ENCODE data around the gene IGFBP6. TPM values are rescaled to one million over a fixed set of nuclear protein-coding genes. Genes with fewer than 3 reads are reported as not detected.

IGFBP6 gene
- total RNA-seq, 1 donor from 2014 or later, result 20.8 TPM

GRCh38 chr12:53115891-53116648 lies 18.6 kb downstream of the IGFBP6 start:
- Histone ChIP-seq H3K9me3 (ENCODE audit: insufficient read depth, low read depth, low read length) (no peaks in the 10 kb centered on the region), H3K27me3 (ENCODE audit: insufficient read depth, low read length) (no peaks in the 10 kb centered on the region), H3K4me2 (ENCODE audit: low read length) (no peak overlapping the region), H3K36me3 (ENCODE audit: insufficient read depth, low read length) (no peaks in the 10 kb centered on the region), H4K20me1 (ENCODE audit: insufficient read depth, low read length) (no peaks in the 10 kb centered on the region), H3K27ac (ENCODE audit: low read depth, low read length) (no peak overlapping the region), H3K9ac (ENCODE audit: low read length) (no peak overlapping the region), H3K79me2 (ENCODE audit: insufficient read depth, low read length) (no peaks in the 10 kb centered on the region), H2AFZ (ENCODE audit: low read depth, low read length) (no peak overlapping the region), H3K4me3 (ENCODE audit: insufficient read depth, low read depth, low read length) (no peak overlapping the region), H3K4me1 (ENCODE audit: insufficient read depth, low read length) (no peaks in the 10 kb centered on the region)
- no peaks in the 10 kb centered on the region for H3K4me1 Mint-ChIP-seq (ENCODE audit: low read depth, unreplicated experiment)
- H3K9me3 Mint-ChIP-seq (ENCODE audit: unreplicated experiment), result no peaks in the 10 kb centered on the region
- no peak for TF ChIP-seq EZH2 (IDR thresholded peaks at IDR 0.05; ENCODE audit: insufficient read depth, low read length)
- DNase-seq (ENCODE audit: low read depth) (no peak), FAIRE-seq (no peak)
- H3K27me3 Mint-ChIP-seq (ENCODE audit: low read depth, unreplicated experiment), result peaks cover 19% of the 10 kb centered on the region
- H3K4me3 Mint-ChIP-seq (ENCODE audit: unreplicated experiment), result no peak overlapping the region
- H3K27ac Mint-ChIP-seq (ENCODE audit: unreplicated experiment), result no peak overlapping the region
- peaks cover 2% of the 10 kb centered on the region for H3K36me3 Mint-ChIP-seq (ENCODE audit: low read depth, unreplicated experiment)

GRCh38 chr12:53118751-53119300 lies 21.4 kb downstream of the IGFBP6 start:
- no peaks in the 10 kb centered on the region for H4K20me1 ChIP-seq (ENCODE audit: insufficient read depth, low read length)
- H3K4me3 Mint-ChIP-seq (ENCODE audit: unreplicated experiment), result no peak overlapping the region
- peaks cover 4% of the 10 kb centered on the region for H3K4me1 Mint-ChIP-seq (ENCODE audit: low read depth, unreplicated experiment)
- peaks cover 18% of the 10 kb centered on the region for H3K27me3 Mint-ChIP-seq (ENCODE audit: low read depth, unreplicated experiment)
- H3K27ac ChIP-seq (ENCODE audit: low read depth, low read length), result no peak overlapping the region
- no peak overlapping the region for H3K27ac Mint-ChIP-seq (ENCODE audit: unreplicated experiment)
- H3K4me2 ChIP-seq (ENCODE audit: low read length), result no peak overlapping the region
- DNase-seq (ENCODE audit: low read depth), result no peak
- no peaks in the 10 kb centered on the region for H3K79me2 ChIP-seq (ENCODE audit: insufficient read depth, low read length)
- TF ChIP-seq EZH2 (IDR thresholded peaks at IDR 0.05; ENCODE audit: insufficient read depth, low read length) (no peak), CTCF (IDR thresholded peaks at IDR 0.05; ENCODE audit: insufficient read depth, low read depth, low read length) (no peak)
- no peak for FAIRE-seq
- H3K36me3 ChIP-seq (ENCODE audit: insufficient read depth, low read length), result no peaks in the 10 kb centered on the region
- H3K36me3 Mint-ChIP-seq (ENCODE audit: low read depth, unreplicated experiment), result peaks cover 2% of the 10 kb centered on the region
- no peak overlapping the region for H3K9ac ChIP-seq (ENCODE audit: low read length)
- H3K4me1 ChIP-seq (ENCODE audit: insufficient read depth, low read length), result peaks cover 9% of the 10 kb centered on the region
- H3K4me3 ChIP-seq (ENCODE audit: insufficient read depth, low read depth, low read length), result no peak overlapping the region
- no peak overlapping the region for H2AFZ ChIP-seq (ENCODE audit: low read depth, low read length)
- peaks cover 6% of the 10 kb centered on the region for H3K9me3 Mint-ChIP-seq (ENCODE audit: unreplicated experiment)
- no peaks in the 10 kb centered on the region for H3K27me3 ChIP-seq (ENCODE audit: insufficient read depth, low read length)
- no peaks in the 10 kb centered on the region for H3K9me3 ChIP-seq (ENCODE audit: insufficient read depth, low read depth, low read length)

GRCh38 chr12:53120685-53121525 lies 23.4 kb downstream of the IGFBP6 start:
- no peak overlapping the region for H3K9ac ChIP-seq (ENCODE audit: low read length)
- no peak for DNase-seq (ENCODE audit: low read depth)
- H3K4me1 ChIP-seq (ENCODE audit: insufficient read depth, low read length), result peaks cover 13% of the 10 kb centered on the region
- no peaks in the 10 kb centered on the region for H3K36me3 ChIP-seq (ENCODE audit: insufficient read depth, low read length)
- Mint-ChIP-seq H3K9me3 (ENCODE audit: unreplicated experiment) (peaks cover 6% of the 10 kb centered on the region), H3K4me3 (ENCODE audit: unreplicated experiment) (no peak overlapping the region), H3K27me3 (ENCODE audit: low read depth, unreplicated experiment) (peaks cover 18% of the 10 kb centered on the region), H3K27ac (ENCODE audit: unreplicated experiment) (peak overlapping the region; percentile 37), H3K36me3 (ENCODE audit: low read depth, unreplicated experiment) (peaks cover 2% of the 10 kb centered on the region), H3K4me1 (ENCODE audit: low read depth, unreplicated experiment) (peaks cover 7% of the 10 kb centered on the region)
- FAIRE-seq, result no peak
- H3K79me2 ChIP-seq (ENCODE audit: insufficient read depth, low read length), result no peaks in the 10 kb centered on the region
- no peak overlapping the region for H3K27ac ChIP-seq (ENCODE audit: low read depth, low read length)
- no peak overlapping the region for H3K4me2 ChIP-seq (ENCODE audit: low read length)
- H2AFZ ChIP-seq (ENCODE audit: low read depth, low read length), result no peak overlapping the region
- TF ChIP-seq EZH2 (IDR thresholded peaks at IDR 0.05; ENCODE audit: insufficient read depth, low read length) (no peak), CTCF (IDR thresholded peaks at IDR 0.05; ENCODE audit: insufficient read depth, low read depth, low read length) (no peak)
- no peaks in the 10 kb centered on the region for H3K9me3 ChIP-seq (ENCODE audit: insufficient read depth, low read depth, low read length)
- no peak overlapping the region for H3K4me3 ChIP-seq (ENCODE audit: insufficient read depth, low read depth, low read length)
- no peaks in the 10 kb centered on the region for H3K27me3 ChIP-seq (ENCODE audit: insufficient read depth, low read length)
- H4K20me1 ChIP-seq (ENCODE audit: insufficient read depth, low read length), result no peaks in the 10 kb centered on the region

Measured in astrocyte (in vitro differentiated cells and primary cell).